HG03095 (cell line): ENCODE measurements around the gene RAX2.
"Not testable (repeated sequence)": the region's sequence is repeated elsewhere in the genome, so short reads cannot be mapped to it uniquely, and the experiment has no call there.

ENCODE experiments used
- ATAC-seq: cut with Tn5 transposase; IDR thresholded peaks from one replicate; pipeline ENCODE4 v1.9.1; 2021; ENCODE audit warnings: moderate library complexity; ENCODE audit not compliant: unreplicated experiment

RAX2 gene

DNA sequence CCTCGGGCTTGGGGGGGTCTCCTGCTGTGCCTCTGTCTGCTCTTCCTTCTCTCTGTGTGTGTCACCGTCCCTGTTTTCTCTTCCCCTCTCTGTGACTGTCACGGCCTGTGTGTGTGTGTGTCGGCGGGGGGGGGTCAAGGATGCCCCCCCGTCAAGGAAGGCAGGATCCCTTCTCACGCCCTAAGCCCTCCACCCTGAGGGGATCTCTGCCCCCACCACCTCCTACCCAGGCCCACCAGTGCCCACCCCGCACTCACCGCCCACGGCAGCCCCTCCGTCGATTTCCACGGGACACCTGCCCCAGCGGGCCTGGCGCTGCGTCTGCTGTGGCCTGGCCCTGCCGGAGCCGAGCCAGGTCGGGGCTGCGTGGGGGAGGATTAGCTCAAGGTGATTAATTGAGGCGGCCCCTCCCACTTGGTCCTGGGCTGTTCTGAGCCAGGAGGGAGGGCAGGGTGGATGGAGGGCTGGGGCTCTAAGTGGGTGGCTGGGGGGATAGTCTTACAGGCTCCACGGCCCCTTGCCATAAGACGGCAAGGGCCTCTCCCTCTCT lies at the start of gene RAX2:
Gene RAX2, minus strand, starts transcription at position 323 of the 550 bp plus-strand sequence. CDS start 486 bp downstream, outside the sequence.
- no peak for ATAC-seq

DNA sequence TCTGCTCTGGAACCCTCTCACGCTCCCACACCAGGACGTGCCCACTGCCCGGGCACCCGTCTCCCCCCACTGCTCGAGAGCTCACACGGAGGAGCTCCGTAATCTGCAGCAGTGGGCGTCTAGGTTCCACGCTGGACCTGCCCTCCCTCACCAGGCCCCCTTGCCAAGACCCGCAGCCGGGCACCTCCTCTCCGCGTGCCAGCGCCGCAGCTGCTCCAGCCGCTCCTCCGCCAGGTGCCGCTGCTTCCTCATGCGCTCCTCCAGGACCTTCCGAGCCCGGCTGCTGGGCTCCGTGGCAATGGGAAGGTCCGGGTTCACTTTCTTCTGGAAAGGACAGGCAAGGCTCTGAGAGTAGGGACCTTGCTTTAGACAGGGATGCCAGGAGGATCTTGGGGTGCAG lies 49.1 kb upstream of the RAX2 start:
- ATAC-seq = no peak

DNA sequence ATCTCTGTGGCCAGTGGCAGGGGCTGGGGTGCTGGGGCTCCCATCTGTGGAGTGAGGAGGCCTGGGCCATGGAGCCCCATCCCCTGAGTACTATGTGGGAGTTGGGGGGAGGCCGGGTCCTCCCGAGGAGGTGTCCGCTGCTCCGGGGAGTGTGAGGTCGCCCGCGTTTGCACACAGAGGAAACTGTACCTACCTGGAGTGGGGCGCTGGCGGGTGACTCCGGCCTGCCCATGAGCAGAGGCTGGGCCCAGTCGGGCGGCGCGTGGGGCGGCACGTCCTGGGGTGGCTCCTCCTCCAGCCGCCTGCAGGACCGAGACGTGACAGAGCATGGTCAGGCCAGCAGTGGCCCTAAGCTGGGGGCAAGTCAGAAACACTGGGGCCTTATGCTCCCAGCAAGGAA lies 48.0 kb upstream of the RAX2 start:
- ATAC-seq = no peak

DNA sequence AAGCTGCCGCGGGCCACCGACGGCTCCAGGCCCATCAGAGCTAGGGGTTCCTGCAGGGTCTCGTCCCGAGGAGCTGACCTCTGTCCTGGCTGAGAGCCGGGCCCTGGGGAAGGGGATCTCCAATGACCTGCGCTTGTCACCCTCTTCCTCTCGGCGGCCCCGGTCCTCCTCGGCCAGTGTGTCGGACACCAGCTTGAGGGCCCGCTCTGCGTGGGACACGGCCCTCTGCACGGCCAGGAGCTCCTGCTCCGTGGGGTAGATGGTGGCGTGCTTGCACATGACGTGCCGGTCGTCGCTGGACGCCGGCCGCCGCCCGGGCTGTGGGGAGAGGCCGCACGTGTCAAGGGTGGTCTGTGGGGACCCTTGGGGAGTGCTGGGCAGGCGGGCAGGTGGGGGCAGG lies 46.9 kb upstream of the RAX2 start:
- no peak for ATAC-seq

DNA sequence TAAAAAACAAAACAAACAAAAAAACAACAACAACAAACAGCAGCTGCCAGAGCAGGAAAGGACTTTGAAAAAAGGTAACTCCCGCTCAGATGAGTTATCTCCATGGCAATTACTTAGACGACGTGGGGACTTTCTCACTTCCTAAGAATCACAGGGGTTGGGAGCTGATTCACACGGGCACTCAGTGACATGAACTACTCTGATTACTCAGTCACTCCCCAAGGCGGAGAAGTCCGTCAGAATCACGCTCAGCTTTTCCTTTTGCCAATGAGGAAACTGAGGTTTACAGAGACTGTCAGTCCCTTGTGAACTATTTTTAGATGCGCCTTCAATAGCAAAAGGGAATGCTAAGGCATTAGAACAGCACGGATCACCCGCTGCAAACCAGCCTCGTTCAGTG lies 46.4 kb upstream of the RAX2 start:
- no peak for ATAC-seq

DNA sequence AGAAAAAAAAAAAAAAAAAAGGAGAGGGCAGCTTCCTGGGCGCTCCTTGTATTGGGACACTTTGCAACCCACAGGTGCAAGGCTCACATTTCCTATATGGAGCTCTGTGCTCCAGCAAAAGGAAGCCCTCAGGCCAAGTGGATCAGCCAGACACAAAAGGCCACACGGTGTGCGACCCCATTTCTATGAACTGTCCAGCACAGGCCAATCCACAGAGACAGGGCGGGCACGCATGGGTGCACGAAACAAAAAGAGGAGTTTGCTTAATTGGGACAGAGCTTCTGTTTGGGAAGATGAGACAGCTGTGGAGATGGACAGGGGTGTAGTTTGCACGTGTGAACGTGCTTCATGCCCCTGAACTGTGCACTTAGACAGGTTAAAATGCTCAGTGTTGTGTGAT lies 45.7 kb upstream of the RAX2 start:
- no peak for ATAC-seq

DNA sequence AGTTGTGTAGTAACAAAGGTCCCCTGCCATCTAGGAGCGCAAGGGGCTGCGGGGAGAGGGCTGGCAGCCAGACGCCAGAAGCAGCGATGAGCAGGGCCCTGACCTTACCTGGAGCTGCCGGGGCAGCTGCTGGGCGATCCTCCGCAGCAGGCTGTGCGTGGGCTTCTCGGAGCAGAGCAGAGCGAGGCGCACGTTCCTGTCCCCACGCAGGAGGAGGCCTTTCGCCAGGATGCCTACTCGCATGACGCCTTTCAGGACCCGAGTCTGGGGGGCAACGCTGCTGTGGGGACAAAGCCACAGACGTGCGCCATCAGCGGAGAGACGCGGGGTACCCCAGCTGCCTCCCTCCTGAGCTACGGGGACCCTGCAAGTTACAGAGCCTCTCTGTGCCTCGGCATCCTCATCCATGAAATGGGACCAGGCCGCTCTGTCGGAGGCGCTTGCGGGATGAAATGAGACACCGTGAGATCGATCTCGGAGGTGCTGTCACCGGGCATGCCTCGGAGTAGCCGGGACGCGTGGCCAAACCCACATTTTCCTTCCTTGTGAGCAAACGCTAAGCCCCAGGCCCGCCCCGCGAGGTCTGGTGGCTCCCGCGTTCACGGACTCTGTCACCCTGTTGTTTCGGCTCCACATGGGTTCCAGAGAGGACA lies 44.7 kb upstream of the RAX2 start:
- ATAC-seq = no peak

DNA sequence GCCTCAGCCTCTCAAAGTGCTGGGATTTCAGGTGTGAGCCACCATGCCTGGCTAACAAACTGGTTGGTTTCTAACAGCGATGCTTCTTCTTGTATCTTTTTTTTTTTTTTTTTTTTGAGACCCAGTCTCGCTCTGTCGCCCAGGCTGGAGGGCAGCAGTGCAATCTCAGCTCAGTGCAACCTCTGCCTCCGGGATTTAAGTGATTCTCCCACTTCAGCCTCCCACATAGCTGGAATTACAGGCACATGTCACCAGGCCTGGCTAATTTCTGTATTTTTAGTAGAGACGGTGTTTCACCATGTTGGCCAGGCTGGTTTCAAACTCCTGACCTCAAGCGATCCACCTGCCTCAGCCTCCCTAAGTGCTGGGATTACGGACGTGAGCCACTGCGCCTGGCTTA lies 44.1 kb upstream of the RAX2 start:
- ATAC-seq = not testable (repeated sequence)

DNA sequence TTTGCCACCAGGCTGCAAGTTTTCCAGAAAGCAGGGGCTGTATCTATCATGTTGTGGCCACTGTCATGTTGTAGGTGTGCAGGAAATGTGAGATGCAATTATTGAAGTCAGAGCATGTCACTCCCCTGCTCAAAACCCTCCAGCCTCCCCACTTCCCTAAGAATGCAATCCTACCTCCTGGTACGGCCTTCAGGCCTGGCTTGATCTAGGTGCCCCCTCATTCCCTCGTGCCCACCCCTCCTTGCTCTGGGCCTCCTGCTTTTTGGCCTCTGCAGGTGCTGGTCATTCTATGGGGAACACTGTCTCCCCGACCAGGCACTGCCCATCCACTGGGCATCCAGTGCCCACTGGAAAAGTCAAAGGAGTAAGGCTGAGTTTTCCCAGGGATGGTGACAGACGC lies 42.6 kb upstream of the RAX2 start:
- ATAC-seq = no peak

DNA sequence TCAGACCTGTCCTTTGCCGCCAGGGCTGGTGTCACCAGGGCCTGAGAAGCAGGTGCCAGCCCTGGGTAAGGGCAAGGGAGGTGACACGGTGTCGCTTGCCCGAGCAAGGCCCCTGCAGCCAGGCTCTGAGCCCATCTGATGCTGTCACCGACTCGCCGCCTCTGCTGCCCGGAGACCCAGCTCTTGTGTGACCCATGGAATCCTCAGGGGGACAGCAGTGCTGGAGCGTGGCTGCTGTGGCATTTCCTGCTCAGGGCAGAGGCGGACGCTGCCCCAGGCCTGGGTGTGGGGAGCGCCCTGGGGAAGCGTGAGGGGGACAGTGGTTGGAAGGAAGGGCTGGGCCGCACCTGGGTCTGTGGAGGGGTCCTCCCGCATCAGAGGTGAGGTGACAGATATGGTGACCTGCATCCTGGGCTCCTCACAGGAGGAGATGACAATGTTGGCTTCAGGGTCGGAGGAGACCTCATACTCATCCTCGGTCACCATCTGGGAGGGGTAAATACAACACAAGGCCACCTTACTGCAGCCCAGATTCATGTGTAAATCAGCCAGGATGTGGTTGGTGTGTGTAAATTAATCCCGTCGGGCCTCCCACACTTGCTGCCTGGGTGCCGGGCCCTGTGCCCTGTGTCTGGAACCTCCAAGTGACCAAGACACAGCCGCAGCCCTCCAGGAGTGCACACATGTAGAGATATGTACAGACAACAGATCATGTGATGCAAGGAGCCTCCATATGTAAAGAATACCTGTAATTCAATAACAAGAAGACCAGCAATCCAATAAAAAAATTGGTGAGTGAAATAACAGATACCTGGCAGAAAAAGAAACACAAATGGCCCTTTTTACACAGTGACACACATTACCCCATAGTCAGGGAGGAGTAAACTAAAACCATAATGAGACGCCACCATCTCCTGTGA lies 41.7 kb upstream of the RAX2 start:
- ATAC-seq = no peak

DNA sequence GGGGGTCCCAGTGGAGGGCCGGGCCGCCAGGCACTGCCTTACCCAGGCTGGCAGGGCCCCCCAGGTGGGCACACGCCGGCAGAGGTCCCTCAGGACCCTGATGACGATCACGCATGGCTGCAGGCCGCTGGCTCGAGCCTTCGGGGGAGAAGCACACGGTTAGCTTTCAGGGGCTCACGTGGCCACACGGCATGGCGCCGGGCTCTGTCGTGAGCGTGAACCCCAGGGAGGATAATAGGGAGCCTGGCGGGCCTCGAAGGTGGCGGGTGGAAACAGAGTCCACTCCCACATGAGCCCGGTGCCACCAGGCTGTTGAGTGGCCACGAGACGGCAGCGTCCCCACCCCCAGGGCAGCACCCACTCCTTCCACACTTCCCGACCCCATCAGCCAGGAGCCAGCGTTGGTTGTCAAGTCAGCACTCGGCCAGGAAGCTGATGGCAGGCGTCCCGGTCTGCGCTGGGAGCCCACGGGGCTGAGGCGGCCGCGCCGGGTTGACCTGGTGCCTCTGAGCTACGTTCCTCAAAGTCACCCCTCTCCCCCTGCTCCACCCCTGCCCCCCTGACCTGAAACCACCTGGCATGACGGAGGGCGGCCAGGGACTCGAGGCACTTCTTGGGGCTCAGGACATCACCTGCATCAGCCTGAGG lies 38.8 kb upstream of the RAX2 start:
- no peak for ATAC-seq

DNA sequence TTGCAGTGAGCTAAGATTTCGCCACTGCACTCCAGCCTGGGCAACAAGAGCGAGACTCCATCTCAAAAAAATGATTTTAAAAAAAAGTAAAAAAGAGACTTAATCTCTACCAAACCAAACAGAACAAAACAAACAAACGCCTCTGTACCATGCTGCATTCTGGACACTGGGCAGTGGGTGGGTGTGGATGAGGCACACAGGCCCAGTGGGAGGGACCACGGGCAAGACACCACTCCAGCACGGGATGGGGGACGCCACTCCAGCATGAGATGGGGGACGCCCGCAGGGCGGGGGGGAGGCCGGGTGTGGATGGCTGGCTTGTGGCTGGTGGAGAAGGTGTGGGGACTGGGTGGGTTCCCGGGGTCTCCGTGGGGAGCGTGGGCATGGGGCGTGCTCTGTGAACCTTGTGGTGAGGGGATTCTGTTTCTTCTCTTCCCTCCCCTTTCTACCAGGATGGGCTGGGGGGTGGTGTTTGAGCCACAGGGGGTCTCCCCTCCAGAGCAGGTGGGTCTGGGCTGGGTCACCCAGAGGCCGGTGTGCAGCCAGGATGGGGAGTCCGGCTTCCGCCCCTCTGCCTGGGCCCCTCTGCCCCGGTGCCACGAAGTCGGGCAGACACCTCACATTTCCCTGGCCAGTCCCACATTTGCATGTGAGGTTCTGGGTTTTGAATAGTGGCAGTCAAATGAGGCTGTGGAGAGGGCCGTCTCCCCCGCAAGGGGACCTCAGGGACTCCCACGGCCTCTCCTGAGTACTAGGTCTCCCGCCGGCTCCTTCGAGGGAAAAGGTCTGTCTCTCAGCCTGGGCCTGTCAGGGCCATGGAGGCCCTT lies 38.1 kb upstream of the RAX2 start:
- ATAC-seq = no peak

DNA sequence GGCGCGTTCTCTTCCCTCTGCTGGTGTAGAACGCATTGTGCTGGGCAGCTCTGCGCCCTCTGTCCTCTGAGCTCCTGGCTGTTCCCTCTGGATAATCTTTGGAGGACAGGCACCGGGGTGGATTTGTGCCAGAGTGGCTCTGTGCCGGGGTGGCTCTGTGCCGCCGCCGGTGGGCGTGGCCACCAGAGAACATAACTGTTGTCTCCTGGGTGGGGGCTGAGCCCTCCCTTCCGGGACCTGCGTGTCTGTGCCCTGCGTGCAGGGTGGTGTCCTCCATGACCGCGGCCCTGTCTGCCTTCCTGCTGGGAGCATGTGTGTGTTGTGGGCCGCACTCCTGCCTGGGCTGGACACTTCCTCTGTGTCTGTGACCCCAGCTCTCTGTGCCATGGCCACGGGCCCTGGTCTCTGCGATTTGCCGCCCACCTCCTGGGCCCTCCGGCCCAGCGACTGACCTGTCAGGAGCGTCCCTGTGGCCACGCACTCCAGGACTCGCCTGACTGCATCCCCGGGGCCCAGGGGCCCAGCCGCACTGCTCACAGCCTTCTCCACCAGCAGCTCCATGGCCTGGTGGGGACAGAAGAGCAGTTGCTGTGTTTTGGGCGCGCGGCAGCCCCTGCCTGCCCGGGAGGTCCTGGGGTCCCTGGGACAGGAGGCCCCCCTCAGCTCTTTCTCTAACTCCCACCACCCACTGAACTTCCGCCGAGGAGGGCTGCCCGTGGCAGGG lies 36.6 kb upstream of the RAX2 start:
- ATAC-seq = no peak

DNA sequence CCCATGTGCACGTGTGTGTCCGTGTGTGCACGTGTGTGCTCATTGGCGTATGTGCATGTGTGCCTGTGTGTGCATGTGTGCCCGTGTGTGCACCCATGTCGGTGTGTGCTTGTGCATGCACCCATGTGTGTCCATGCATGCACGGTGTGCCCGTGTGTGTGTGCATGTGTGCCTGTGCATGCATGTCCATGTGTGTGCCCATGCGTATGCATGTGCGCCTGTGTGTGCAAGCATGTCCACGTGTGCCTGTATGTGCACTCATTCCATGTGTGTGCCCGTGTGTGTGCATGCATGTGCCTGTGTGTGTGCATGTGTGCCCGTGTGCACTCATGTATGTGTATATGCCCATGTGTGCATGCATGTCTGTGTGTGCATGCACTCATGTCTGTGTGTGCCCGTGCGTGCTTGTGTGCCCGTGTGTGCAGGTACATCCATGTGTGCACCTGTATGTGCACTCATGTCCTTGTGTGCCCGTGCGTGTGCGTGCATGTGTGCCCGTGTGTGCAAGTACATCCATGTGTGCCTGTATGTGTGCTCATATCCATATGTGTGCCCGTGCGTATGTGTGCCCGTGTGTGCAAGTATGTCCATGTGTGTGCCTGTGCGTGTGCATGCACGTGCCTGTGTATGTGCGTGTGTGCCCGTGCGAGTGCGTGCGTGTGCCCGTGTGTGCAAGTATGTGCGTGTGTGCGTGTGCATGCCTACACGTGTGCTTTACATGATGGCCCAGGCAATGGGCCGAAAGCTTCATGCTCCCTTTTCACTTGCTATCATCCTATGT lies 35.7 kb upstream of the RAX2 start:
- no peak for ATAC-seq

DNA sequence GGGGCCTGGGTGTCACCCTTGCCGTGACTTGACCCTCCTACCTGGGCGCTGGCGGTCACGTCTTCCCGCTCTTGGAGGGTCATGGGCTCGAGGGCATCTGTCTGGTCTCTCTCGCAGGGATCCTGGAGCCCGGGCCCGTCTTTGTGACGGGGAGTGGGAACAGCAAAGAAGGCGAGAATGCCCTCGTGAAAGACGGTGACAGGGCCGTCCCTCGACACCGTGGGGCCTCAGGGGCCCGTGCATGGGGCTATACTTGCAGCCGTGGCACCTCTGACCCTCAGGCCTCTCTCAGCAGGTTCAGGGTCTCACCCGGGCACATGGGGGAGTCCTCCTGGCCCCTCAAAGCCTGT lies 35.1 kb upstream of the RAX2 start:
- no peak for ATAC-seq

DNA sequence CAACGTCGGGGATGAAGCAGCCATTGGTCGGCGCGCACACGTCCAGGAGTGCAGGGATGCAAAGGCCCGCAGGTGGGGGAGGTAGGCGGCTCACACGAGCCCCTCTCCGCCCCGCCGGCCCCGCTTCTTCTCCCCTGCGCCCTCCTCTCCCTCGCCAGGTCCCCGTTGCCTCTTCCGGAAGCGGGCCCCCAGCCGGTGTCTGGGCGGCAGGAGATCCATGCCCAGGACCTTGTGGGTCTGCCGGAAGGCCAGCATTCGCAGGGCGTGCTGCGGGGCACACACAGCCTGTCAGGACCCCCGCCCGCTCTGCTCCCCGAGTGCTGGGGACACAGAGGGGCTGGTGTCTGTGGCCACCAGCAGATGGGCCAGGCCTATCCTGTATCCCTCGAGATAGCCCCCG lies 33.8 kb upstream of the RAX2 start:
- no peak for ATAC-seq

DNA sequence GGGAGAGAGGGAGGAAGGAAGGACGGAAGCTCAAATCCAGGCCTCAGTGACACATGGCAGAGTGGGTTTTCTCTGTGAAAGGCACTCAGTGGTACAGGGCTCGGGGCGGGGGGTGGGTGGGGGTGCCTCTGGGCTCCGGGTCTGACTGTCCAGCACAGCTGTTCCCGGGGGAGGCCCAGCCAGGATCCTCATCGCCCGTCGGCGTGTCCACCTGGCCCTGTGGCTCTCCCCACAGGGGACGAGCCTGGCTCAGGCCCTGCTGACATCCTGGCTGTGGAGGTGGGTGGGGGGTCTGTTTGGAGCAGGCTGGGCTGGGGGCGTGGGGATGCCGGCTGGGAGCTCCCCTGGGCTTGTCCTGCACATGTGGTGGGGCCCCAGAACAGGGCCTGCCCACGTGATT lies 32.4 kb upstream of the RAX2 start:
- ATAC-seq = no peak

DNA sequence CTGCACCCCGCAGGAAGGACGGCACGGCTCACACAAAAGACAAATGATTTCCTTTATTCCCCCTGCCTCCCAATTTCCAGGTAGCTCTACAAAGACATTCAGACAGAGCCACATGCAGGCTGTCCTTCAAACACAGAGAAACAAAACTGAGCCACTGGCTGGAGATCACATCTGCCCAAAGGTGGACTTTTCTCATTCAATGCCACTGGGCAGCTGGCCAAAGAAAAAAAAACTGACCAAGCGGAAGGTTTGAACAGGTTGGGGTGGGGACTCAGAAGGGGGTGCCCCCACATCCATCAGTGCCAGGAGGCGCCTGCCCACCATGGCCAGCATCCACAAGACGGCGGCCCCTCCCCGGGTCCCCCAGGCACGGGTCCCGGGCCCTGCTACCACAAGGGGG lies 32.0 kb upstream of the RAX2 start:
- no peak for ATAC-seq

DNA sequence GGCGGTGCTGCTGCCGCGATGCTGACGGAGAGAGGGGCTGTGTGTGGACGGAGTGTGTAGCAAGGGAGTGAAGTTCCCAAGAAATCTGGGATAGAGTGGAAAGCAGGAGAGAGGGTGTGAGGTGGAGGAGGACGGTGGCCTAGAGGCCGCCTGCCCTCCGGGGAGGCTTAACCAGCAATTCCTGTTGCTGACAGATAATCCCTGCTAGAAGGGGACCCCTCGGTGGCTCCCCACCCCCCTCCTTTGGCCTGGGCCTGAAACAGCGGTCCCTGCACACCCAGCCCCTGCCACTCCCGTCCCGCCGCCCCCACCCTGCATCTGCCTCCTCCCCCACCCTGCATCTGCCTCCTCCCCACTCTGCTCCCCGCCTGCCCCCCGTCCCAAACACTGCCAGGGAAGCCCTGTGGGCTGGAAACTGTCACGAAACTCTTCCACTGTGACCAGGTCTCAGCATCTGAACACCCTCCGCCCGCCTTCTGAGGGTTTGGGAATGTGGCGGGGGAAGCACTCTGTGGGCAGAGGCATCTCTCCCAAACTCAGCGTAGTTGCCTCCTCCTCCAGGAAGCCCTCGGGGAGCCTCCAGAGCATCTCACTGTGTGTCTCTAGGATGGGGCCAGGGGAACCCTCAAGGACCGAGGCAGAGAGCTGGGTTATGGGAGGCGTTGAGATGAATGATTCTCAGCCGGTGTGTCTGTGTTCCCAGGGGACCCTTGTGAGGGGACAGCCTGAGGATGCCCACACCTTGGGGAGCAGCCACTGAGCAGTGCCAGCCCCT lies 31.3 kb upstream of the RAX2 start:
- ATAC-seq = no peak
